CD4-positive, alpha-beta T cell (primary cell): ENCODE measurements around the gene POLR1E. TPM values are rescaled to one million over a fixed set of nuclear protein-coding genes. Genes with fewer than 3 reads are reported as not detected.

Experiments
- ATAC-seq: fragments of 200-7000 bp; cut with Tn5 transposase; one replicate; pipeline ENCODE4 v1.10.0; 2022; ENCODE audit warnings: mild to moderate bottlenecking; ENCODE audit not compliant: poor library complexity
- CTCF ChIA-PET: fragments of 350-600 bp; sonication (Branson Sonifier 250); formaldehyde crosslinking; loops from one replicate; lab custom pipeline; 2021; ENCODE audit warnings: antibody characterized with exemption, inconsistent platforms; lab: Charles Lee
- POLR2A ChIA-PET: fragments of 350-600 bp; sonication (Branson Sonifier 250); formaldehyde crosslinking; loops from one replicate; lab custom pipeline; 2021; ENCODE audit warnings: antibody characterized with exemption, inconsistent platforms; lab: Charles Lee
- DNase-seq, 14 experiments: peaks; one replicate each; pipeline ENCODE4 v3.0.0-alpha.2; 2013 to 2020; ENCODE audit warnings: mixed read lengths in 2 of 14
- H3K27ac ChIP-seq, 2 donors: one replicate each; pipeline versions ENCODE4 v1.5.1 to v1.7.0; 2013; ENCODE audit warnings: low read length in 2 of 2, low read depth in 1 of 2, mild to moderate bottlenecking in 1 of 2
- H3K27me3 ChIP-seq, 2 experiments: 1 replicate in 1 of 2; 2 replicates in 1 of 2; pipeline versions ENCODE4 v1.6.1 to v1.7.0; 2013; ENCODE audit warnings: low read length in 2 of 2, control low read depth in 1 of 2, mild to moderate bottlenecking in 1 of 2, moderate library complexity in 1 of 2; ENCODE audit not compliant: insufficient read depth in 2 of 2, control insufficient read depth in 1 of 2
- H3K36me3 ChIP-seq: one replicate; pipeline ENCODE4 v1.6.1; 2013; ENCODE audit warnings: low read length, control low read depth; ENCODE audit not compliant: insufficient read depth
- H3K4me1 ChIP-seq: one replicate; pipeline ENCODE4 v1.6.1; 2013; ENCODE audit warnings: low read length, control low read depth; ENCODE audit not compliant: insufficient read depth
- H3K4me3 ChIP-seq: one replicate; pipeline ENCODE4 v1.5.1; 2013; ENCODE audit warnings: mild to moderate bottlenecking, low read length, moderate library complexity
- H3K9me3 ChIP-seq, 2 experiments: 1 replicate in 1 of 2; 2 replicates in 1 of 2; pipeline versions ENCODE4 v1.6.1 to v1.7.0; 2013; ENCODE audit warnings: low read length in 2 of 2, mild to moderate bottlenecking in 2 of 2, control low read depth in 1 of 2, moderate library complexity in 1 of 2; ENCODE audit not compliant: control insufficient read depth in 1 of 2, insufficient read depth in 1 of 2
- H3K27ac Mint-ChIP-seq: one replicate; pipeline ENCODE4 v1.8.0; 2020; ENCODE audit warnings: mixed read lengths
- H3K27me3 Mint-ChIP-seq: one replicate; pipeline ENCODE4 v1.8.0; 2021; ENCODE audit warnings: mixed read lengths
- H3K36me3 Mint-ChIP-seq: one replicate; pipeline ENCODE4 v1.8.0; 2021; ENCODE audit warnings: low read depth, mixed read lengths
- H3K4me1 Mint-ChIP-seq: one replicate; pipeline ENCODE4 v1.8.0; 2021; ENCODE audit warnings: low read depth, mixed read lengths
- H3K4me3 Mint-ChIP-seq: one replicate; pipeline ENCODE4 v1.8.0; 2020; ENCODE audit warnings: mild to moderate bottlenecking, mixed read lengths
- H3K9me3 Mint-ChIP-seq: one replicate; pipeline ENCODE4 v1.8.0; 2020; ENCODE audit warnings: mixed read lengths
- CTCF ChIP-seq: fragments of 200-600 bp; IDR thresholded peaks from one replicate; pipeline ENCODE4 v1.8.0; 2022; ENCODE audit warnings: antibody characterized with exemption, mild to moderate bottlenecking
- intact Hi-C, 2 experiments: fragments of 100-400 bp; cut with DNase I in 1 of 2; cut with micrococcal nuclease in 1 of 2; formaldehyde crosslinking; loops; one replicate each; pipeline versions ENCODE4 v1.15.1 to v1.9.0; 2023 to 2025; cut with DNase I, micrococcal nuclease
- total RNA-seq, 174 experiments: library from RNA in 2 of 174; stranded (reverse) in 2 of 174; gene quantifications; one replicate each; pipeline ENCODE4 v1.2.3 and lab custom pipeline; 2021 to 2026

The POLR1E gene
- total RNA-seq, 2 experiments from 2014 or later: 28.9 to 29.7 TPM

- no peak for TF ChIP-seq CTCF
- intact Hi-C loops: no loop called here
- DNase-seq (no peak), ATAC-seq (no peak)
- Histone ChIP-seq H3K27ac (no peak overlapping the region), H3K36me3 (peaks cover 21% of the 10 kb centered on the region), H3K27me3 (no peaks in the 10 kb centered on the region), H3K4me1 (no peaks in the 10 kb centered on the region), H3K9me3 (no peaks in the 10 kb centered on the region), H3K4me3 (no peak overlapping the region)
- Mint-ChIP-seq H3K36me3 (peaks cover 39% of the 10 kb centered on the region), H3K4me1 (peaks cover 27% of the 10 kb centered on the region), H3K27me3 (no peaks in the 10 kb centered on the region), H3K9me3 (no peaks in the 10 kb centered on the region), H3K4me3 (no peak overlapping the region), H3K27ac (no peak overlapping the region)
- ChIA-PET CTCF (no interaction called here), POLR2A (no interaction called here)
Observed at GRCh38 chr9:37445832-37446231, 39.9 kb upstream of the POLR1E start.

GRCh38 chr9:37446401-37446800, 39.3 kb upstream of the POLR1E start:
- Mint-ChIP-seq H3K4me3 (no peak overlapping the region), H3K4me1 (peaks cover 27% of the 10 kb centered on the region), H3K27ac (no peak overlapping the region), H3K9me3 (no peaks in the 10 kb centered on the region), H3K27me3 (no peaks in the 10 kb centered on the region), H3K36me3 (peaks cover 35% of the 10 kb centered on the region)
- no peaks in the 10 kb centered on the region for H3K27me3 ChIP-seq
- no peak for TF ChIP-seq CTCF
- peaks cover 15% of the 10 kb centered on the region for H3K36me3 ChIP-seq
- no peaks in the 10 kb centered on the region for H3K4me1 ChIP-seq
- H3K9me3 ChIP-seq: no peaks in the 10 kb centered on the region
- CTCF ChIA-PET: no interaction called here
- DNase-seq (no peak), ATAC-seq (no peak)
- intact Hi-C loops: no loop called here
- POLR2A ChIA-PET: no interaction called here
- no peak overlapping the region for H3K4me3 ChIP-seq
- no peak overlapping the region for H3K27ac ChIP-seq

- Mint-ChIP-seq H3K27ac (no peak overlapping the region), H3K9me3 (no peaks in the 10 kb centered on the region), H3K27me3 (no peaks in the 10 kb centered on the region), H3K4me3 (no peak overlapping the region), H3K36me3 (peaks cover 28% of the 10 kb centered on the region), H3K4me1 (peaks cover 33% of the 10 kb centered on the region)
- ATAC-seq (no peak), DNase-seq (no peak)
- Histone ChIP-seq H3K4me1 (no peaks in the 10 kb centered on the region), H3K9me3 (no peaks in the 10 kb centered on the region), H3K36me3 (peaks cover 8% of the 10 kb centered on the region), H3K4me3 (no peak overlapping the region), H3K27me3 (no peaks in the 10 kb centered on the region), H3K27ac (no peak overlapping the region)
- intact Hi-C loops: no loop called here
- ChIA-PET CTCF (no interaction called here), POLR2A (no interaction called here)
- no peak for TF ChIP-seq CTCF
Observed at GRCh38 chr9:37447111-37447510, 38.6 kb upstream of the POLR1E start.
